ENCODE measurements around the gene SIGLEC11. TPM values are rescaled to one million over a fixed set of nuclear protein-coding genes. Genes with fewer than 3 reads are reported as not detected.
A peak's percentile ranks its signal among the peaks of the same experiment; 100 is the strongest.

Gene SIGLEC11
- total RNA-seq, 4 donors from 2014 or later: 1.7 to 9.0 (median 5.1) TPM

- no peak for ATAC-seq (ENCODE audit: low FRiP score)
- TF ChIP-seq, protein P1, sequence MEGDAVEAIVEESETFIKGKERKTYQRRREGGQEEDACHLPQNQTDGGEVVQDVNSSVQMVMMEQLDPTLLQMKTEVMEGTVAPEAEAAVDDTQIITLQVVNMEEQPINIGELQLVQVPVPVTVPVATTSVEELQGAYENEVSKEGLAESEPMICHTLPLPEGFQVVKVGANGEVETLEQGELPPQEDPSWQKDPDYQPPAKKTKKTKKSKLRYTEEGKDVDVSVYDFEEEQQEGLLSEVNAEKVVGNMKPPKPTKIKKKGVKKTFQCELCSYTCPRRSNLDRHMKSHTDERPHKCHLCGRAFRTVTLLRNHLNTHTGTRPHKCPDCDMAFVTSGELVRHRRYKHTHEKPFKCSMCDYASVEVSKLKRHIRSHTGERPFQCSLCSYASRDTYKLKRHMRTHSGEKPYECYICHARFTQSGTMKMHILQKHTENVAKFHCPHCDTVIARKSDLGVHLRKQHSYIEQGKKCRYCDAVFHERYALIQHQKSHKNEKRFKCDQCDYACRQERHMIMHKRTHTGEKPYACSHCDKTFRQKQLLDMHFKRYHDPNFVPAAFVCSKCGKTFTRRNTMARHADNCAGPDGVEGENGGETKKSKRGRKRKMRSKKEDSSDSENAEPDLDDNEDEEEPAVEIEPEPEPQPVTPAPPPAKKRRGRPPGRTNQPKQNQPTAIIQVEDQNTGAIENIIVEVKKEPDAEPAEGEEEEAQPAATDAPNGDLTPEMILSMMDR (IDR thresholded peaks at IDR 0.05): no peak
- no peak for DNase-seq (ENCODE audit: low spot score)
These were observed 22.3 kb downstream of the SIGLEC11 start for GRCh38 chr19:49938662-49939061.

- peak; percentile 61 for DNase-seq (ENCODE audit: low spot score)
- TF ChIP-seq, protein P1 (IDR thresholded peaks at IDR 0.05): peak in 2 of 3 donors; percentile 43 to 92
- ATAC-seq (ENCODE audit: low FRiP score): peak; percentile 48
These were observed 23.1 kb downstream of the SIGLEC11 start for GRCh38 chr19:49937750-49938381.

DNA sequence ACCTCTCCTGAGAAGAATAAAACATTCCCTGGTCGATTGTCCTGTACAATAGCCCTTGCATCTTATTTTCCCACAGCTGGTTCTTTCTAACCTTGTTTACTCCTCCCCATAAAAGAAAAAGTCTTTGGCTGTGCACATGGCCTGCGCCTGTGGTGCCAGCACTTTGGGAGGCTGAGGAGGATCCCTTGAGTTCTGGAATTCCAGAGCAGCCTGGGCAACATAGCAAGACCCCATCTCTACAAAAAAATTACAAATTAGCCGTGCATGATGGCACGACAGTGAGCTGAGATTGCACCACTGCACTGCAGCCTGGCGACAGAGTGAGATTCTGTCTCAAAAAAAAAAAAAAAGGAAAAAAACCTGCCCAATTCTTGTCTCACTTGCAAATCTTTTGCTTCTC lies 24.4 kb downstream of the SIGLEC11 start:
- ATAC-seq (ENCODE audit: low FRiP score): no peak
- TF ChIP-seq, protein P1 (IDR thresholded peaks at IDR 0.05): no peak
- no peak for DNase-seq (ENCODE audit: low spot score)

- no peak for DNase-seq (ENCODE audit: low spot score)
- TF ChIP-seq, protein P1 (IDR thresholded peaks at IDR 0.05): no peak
- no peak for ATAC-seq (ENCODE audit: low FRiP score)
These were observed 27.3 kb downstream of the SIGLEC11 start for GRCh38 chr19:49933643-49934042.

DNA sequence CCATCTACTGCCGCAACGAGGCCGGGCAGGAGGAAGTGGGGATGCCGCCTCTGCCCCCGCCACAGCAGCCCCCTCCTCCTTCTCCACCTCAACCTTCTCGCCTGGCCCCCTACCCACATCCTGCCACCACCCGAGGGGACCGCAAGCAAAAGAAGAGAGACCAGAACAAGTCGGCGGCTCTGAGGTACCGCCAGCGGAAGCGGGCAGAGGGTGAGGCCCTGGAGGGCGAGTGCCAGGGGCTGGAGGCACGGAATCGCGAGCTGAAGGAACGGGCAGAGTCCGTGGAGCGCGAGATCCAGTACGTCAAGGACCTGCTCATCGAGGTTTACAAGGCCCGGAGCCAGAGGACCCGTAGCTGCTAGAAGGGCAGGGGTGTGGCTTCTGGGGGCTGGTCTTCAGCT lies 28.2 kb downstream of the SIGLEC11 start:
- DNase-seq (ENCODE audit: low spot score) (no peak), ATAC-seq (ENCODE audit: low FRiP score) (no peak)
- TF ChIP-seq, protein P1 (IDR thresholded peaks at IDR 0.05): no peak

DNA sequence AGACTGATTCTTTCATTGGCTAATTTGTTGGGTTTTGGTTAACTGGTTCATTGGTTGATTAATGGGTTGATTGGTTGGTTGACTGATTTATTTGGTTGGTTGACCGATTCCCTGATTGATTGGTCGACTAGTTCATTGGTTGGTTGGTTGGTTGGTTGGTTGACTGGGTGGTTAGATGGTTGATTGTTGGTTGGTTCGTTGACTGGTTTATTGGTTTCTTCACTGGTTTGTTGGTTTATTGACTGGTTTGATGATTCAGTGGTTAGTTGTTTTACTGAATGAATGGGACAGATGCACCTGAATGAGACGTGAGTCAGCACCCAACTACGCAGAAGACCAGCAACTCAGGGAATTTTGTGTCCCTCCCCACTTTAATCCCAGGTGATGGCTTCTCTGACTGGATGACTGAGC lies 28.9 kb downstream of the SIGLEC11 start:
- TF ChIP-seq, protein P1 (IDR thresholded peaks at IDR 0.05): no peak
- DNase-seq (ENCODE audit: low spot score) (no peak), ATAC-seq (ENCODE audit: low FRiP score) (no peak)

- DNase-seq (ENCODE audit: low spot score) (no peak), ATAC-seq (ENCODE audit: low FRiP score) (no peak)
- TF ChIP-seq, protein P1 (IDR thresholded peaks at IDR 0.05): no peak
These were observed 29.5 kb downstream of the SIGLEC11 start for GRCh38 chr19:49931293-49932040.
